HepG2 (cell line): ENCODE data around the gene EEIG1. TPM values are rescaled to one million over a fixed set of nuclear protein-coding genes. Genes with fewer than 3 reads are reported as not detected.
A peak's percentile ranks its signal among the peaks of the same experiment; 100 is the strongest.

Source experiments
- GATA4 ChIP-seq: sonication (generic); IDR thresholded peaks from 2 replicates; pipeline ENCODE4 v1.6.1; 2016; ENCODE audit warnings: antibody characterized with exemption, low read depth, borderline replicate concordance
- JUN ChIP-seq: sonication (generic); formaldehyde crosslinking; IDR thresholded peaks from 2 replicates; pipeline ENCODE4 v1.4.0; 2020; ENCODE audit warnings: mild to moderate bottlenecking, missing genetic modification reagents
- MAFK ChIP-seq, 2 experiments: IDR thresholded peaks in 1 of 2; conservative IDR thresholded peaks in 1 of 2; 2 replicates each; pipeline ENCODE4 v1.6.1; 2011; ENCODE audit warnings: improper control_type of control experiment in 2 of 2, low read length in 2 of 2
- MBD4 ChIP-seq: IDR thresholded peaks from 2 replicates; pipeline ENCODE4 v1.6.1; 2012; ENCODE audit warnings: low read length, inconsistent platforms, borderline replicate concordance
- MLLT10 ChIP-seq: sonication (generic); formaldehyde crosslinking; IDR thresholded peaks from 2 replicates; pipeline ENCODE4 v1.4.0; 2020; ENCODE audit warnings: missing genetic modification reagents
- PHF21A ChIP-seq: sonication (generic); formaldehyde crosslinking; IDR thresholded peaks from 2 replicates; pipeline ENCODE4 v1.5.0; 2020; ENCODE audit warnings: mild to moderate bottlenecking, missing genetic modification reagents
- REPIN1 ChIP-seq: sonication (generic); formaldehyde crosslinking; IDR thresholded peaks from 2 replicates; pipeline ENCODE4 v1.8.0; 2022; ENCODE audit warnings: missing genetic modification reagents, low read depth, mild to moderate bottlenecking, borderline replicate concordance
- SMAD1 ChIP-seq: sonication (generic); formaldehyde crosslinking; IDR thresholded peaks from 2 replicates; pipeline ENCODE4 v1.4.0; 2020; ENCODE audit warnings: missing genetic modification reagents, low read depth, mild to moderate bottlenecking, borderline replicate concordance
- SOX6 ChIP-seq, 2 experiments: fragments of 450-650 bp in 1 of 2; sonication (generic) in 1 of 2; formaldehyde crosslinking in 1 of 2; IDR thresholded peaks; 2 replicates each; pipeline versions ENCODE4 v1.4.0 to v1.6.1; 2017 to 2020; ENCODE audit warnings: antibody characterized with exemption in 1 of 2, mild to moderate bottlenecking in 1 of 2, missing genetic modification reagents in 1 of 2
- TCF12 ChIP-seq, 2 experiments: fragments of 450-650 bp in 1 of 2; sonication (generic) in 1 of 2; formaldehyde crosslinking in 1 of 2; IDR thresholded peaks; 2 replicates each; pipeline versions ENCODE4 v1.6.1 to v1.8.0; 2017 to 2022; ENCODE audit warnings: antibody characterized with exemption in 1 of 2, mild to moderate bottlenecking in 1 of 2, missing genetic modification reagents in 1 of 2, moderate library complexity in 1 of 2
- ZBTB7A ChIP-seq: sonication (generic); formaldehyde crosslinking; IDR thresholded peaks from 2 replicates; pipeline ENCODE4 v1.8.0; 2022; ENCODE audit warnings: mild to moderate bottlenecking, missing genetic modification reagents
- ZFX ChIP-seq: sonication (generic); formaldehyde crosslinking; IDR thresholded peaks from 2 replicates; pipeline ENCODE4 v1.4.0; 2020; ENCODE audit warnings: mild to moderate bottlenecking, low read depth, missing genetic modification reagents, moderate library complexity
- ZFYVE20 ChIP-seq: sonication (generic); formaldehyde crosslinking; IDR thresholded peaks from 2 replicates; pipeline ENCODE4 v1.8.0; 2023; ENCODE audit warnings: low read depth, mild to moderate bottlenecking, moderate library complexity, missing genetic modification reagents, borderline replicate concordance
- ZNF260 ChIP-seq: sonication (generic); formaldehyde crosslinking; IDR thresholded peaks from 2 replicates; pipeline ENCODE4 v1.4.0; 2020; ENCODE audit warnings: missing genetic modification reagents, low read depth, mild to moderate bottlenecking, borderline replicate concordance
- ZNF670 ChIP-seq: sonication (generic); formaldehyde crosslinking; IDR thresholded peaks from 2 replicates; pipeline ENCODE4 v1.8.0; 2022; ENCODE audit warnings: mild to moderate bottlenecking, missing genetic modification reagents, borderline replicate concordance
- ZSCAN22 ChIP-seq: sonication (generic); formaldehyde crosslinking; IDR thresholded peaks from 2 replicates; pipeline ENCODE4 v1.4.0; 2020; ENCODE audit warnings: mild to moderate bottlenecking, missing genetic modification reagents
- polyA plus RNA-seq, 8 experiments: library from polyadenylated mRNA; depleted of rRNA in 3 of 8; stranded (reverse) in 7 of 8; unstranded in 1 of 8; fragments of >200 nt; fragmentation: Illumina TruSeq in 4 of 8; extraction: Trizol in 4 of 8; gene quantifications; 2 replicates each; pipeline versions ENCODE4 v1.2.1 to v1.2.3, GENCODE V29; 2011 to 2016; ENCODE audit warnings: low read depth in 4 of 8, missing spikeins in 1 of 8, mixed read lengths in 1 of 8; ENCODE audit not compliant: insufficient read depth in 1 of 8
- total RNA-seq, 5 experiments: library from RNA; depleted of rRNA; stranded (reverse); fragments of >200 nt; fragmentation: Illumina TruSeq; extraction: Trizol; gene quantifications; 2 replicates each; pipeline ENCODE4 v1.2.3, GENCODE V29; 2016; ENCODE audit warnings: low read depth in 1 of 5
- TF ChIP-seq, protein P1 (sequence below): sonication (generic); formaldehyde crosslinking; IDR thresholded peaks from 2 replicates; pipeline ENCODE4 v1.9.0; 2021; ENCODE audit warnings: missing genetic modification reagents, borderline replicate concordance
- TF ChIP-seq, protein P2 (sequence below): sonication (generic); formaldehyde crosslinking; IDR thresholded peaks from 2 replicates; pipeline ENCODE4 v1.5.0; 2020; ENCODE audit warnings: missing genetic modification reagents
- TF ChIP-seq, protein P3 (sequence below): sonication (generic); formaldehyde crosslinking; IDR thresholded peaks from 2 replicates; pipeline ENCODE4 v1.5.0; 2020; ENCODE audit warnings: mild to moderate bottlenecking, missing genetic modification reagents
- TF ChIP-seq, protein P4 (sequence below): IDR thresholded peaks from 2 replicates; pipeline ENCODE4 v1.6.1; 2016; ENCODE audit warnings: missing genetic modification reagents, missing compliant biosample characterization
- TF ChIP-seq, protein P5 (sequence below): sonication (generic); formaldehyde crosslinking; IDR thresholded peaks from 2 replicates; pipeline ENCODE4 v1.4.0; 2020; ENCODE audit warnings: missing genetic modification reagents, borderline replicate concordance

Gene EEIG1
- total and polyA plus RNA-seq, 2 of the 13 experiments (the other 11 are each of a cell fraction or from before 2014, with no cell fraction given): 16.6 to 25.2 TPM

DNA sequence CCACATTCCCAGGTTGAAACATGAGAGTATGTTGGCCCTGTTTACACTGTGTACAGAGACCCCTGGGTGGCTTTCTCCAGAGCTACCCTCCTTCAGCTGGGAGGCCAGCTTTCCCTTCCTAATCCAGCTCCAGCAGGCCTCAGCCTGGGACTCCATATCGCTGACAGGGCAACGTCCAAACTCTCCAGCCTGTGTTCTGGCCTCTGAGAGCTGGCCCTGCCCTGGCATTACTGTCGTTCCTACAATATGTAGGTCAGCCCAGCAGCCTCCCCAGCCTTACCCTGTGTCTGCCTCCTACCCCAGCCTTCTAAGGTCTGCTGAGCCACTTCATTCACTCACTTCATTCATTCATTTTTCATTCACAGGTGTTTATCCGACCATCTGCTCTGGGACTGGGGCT lies 8.3 kb upstream of the EEIG1 start (continued):
- TF ChIP-seq, protein P1, sequence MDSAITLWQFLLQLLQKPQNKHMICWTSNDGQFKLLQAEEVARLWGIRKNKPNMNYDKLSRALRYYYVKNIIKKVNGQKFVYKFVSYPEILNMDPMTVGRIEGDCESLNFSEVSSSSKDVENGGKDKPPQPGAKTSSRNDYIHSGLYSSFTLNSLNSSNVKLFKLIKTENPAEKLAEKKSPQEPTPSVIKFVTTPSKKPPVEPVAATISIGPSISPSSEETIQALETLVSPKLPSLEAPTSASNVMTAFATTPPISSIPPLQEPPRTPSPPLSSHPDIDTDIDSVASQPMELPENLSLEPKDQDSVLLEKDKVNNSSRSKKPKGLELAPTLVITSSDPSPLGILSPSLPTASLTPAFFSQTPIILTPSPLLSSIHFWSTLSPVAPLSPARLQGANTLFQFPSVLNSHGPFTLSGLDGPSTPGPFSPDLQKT (CRISPR knock-in tag): no peak
- TF ChIP-seq ZFYVE20 (CRISPR knock-in tag) (no peak), ZSCAN22 (CRISPR knock-in tag) (no peak), REPIN1 (CRISPR knock-in tag) (no peak), PHF21A (CRISPR knock-in tag) (0 out of 2 replicates have a peak, but pooled peaks have one; percentile 41), ZFX (CRISPR knock-in tag) (peak; percentile 79), JUN (CRISPR knock-in tag) (no peak), SOX6 (IDR thresholded peaks at IDR 0.05) (no peak), SOX6 (CRISPR knock-in tag; IDR thresholded peaks at IDR 0.05) (no peak), MAFK (conservative IDR thresholded peaks at IDR 0.05 in 1 of 2, IDR thresholded peaks at IDR 0.05 in 1 of 2; ENCODE audit: low read length in 2 of 2) (peak in 1 of 2 experiments; percentile 72; a peak in 3 of 4 replicates), TCF12 (IDR thresholded peaks at IDR 0.05) (no peak), TCF12 (CRISPR knock-in tag; IDR thresholded peaks at IDR 0.05) (no peak), ZNF260 (CRISPR knock-in tag) (no peak), ZBTB7A (CRISPR knock-in tag) (no peak), GATA4 (no peak), ZNF670 (CRISPR knock-in tag) (no peak), MLLT10 (no peak), SMAD1 (CRISPR knock-in tag) (no peak), MBD4 (no peak)
- TF ChIP-seq, protein P2, sequence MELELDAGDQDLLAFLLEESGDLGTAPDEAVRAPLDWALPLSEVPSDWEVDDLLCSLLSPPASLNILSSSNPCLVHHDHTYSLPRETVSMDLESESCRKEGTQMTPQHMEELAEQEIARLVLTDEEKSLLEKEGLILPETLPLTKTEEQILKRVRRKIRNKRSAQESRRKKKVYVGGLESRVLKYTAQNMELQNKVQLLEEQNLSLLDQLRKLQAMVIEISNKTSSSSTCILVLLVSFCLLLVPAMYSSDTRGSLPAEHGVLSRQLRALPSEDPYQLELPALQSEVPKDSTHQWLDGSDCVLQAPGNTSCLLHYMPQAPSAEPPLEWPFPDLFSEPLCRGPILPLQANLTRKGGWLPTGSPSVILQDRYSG (CRISPR knock-in tag): no peak
- TF ChIP-seq, protein P3, sequence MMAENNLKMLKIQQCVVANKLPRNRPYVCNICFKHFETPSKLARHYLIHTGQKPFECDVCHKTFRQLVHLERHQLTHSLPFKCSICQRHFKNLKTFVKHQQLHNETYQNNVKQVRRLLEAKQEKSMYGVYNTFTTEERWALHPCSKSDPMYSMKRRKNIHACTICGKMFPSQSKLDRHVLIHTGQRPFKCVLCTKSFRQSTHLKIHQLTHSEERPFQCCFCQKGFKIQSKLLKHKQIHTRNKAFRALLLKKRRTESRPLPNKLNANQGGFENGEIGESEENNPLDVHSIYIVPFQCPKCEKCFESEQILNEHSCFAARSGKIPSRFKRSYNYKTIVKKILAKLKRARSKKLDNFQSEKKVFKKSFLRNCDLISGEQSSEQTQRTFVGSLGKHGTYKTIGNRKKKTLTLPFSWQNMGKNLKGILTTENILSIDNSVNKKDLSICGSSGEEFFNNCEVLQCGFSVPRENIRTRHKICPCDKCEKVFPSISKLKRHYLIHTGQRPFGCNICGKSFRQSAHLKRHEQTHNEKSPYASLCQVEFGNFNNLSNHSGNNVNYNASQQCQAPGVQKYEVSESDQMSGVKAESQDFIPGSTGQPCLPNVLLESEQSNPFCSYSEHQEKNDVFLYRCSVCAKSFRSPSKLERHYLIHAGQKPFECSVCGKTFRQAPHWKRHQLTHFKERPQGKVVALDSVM (CRISPR knock-in tag): peak; percentile 85
- TF ChIP-seq, protein P4, sequence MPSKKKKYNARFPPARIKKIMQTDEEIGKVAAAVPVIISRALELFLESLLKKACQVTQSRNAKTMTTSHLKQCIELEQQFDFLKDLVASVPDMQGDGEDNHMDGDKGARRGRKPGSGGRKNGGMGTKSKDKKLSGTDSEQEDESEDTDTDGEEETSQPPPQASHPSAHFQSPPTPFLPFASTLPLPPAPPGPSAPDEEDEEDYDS: no peak
- TF ChIP-seq, protein P5, sequence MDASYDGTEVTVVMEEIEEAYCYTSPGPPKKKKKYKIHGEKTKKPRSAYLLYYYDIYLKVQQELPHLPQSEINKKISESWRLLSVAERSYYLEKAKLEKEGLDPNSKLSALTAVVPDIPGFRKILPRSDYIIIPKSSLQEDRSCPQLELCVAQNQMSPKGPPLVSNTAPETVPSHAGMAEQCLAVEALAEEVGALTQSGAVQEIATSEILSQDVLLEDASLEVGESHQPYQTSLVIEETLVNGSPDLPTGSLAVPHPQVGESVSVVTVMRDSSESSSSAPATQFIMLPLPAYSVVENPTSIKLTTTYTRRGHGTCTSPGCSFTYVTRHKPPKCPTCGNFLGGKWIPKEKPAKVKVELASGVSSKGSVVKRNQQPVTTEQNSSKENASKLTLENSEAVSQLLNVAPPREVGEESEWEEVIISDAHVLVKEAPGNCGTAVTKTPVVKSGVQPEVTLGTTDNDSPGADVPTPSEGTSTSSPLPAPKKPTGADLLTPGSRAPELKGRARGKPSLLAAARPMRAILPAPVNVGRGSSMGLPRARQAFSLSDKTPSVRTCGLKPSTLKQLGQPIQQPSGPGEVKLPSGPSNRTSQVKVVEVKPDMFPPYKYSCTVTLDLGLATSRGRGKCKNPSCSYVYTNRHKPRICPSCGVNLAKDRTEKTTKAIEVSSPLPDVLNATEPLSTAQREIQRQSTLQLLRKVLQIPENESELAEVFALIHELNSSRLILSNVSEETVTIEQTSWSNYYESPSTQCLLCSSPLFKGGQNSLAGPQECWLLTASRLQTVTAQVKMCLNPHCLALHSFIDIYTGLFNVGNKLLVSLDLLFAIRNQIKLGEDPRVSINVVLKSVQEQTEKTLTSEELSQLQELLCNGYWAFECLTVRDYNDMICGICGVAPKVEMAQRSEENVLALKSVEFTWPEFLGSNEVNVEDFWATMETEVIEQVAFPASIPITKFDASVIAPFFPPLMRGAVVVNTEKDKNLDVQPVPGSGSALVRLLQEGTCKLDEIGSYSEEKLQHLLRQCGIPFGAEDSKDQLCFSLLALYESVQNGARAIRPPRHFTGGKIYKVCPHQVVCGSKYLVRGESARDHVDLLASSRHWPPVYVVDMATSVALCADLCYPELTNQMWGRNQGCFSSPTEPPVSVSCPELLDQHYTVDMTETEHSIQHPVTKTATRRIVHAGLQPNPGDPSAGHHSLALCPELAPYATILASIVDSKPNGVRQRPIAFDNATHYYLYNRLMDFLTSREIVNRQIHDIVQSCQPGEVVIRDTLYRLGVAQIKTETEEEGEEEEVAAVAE (CRISPR knock-in tag): no peak
